HG03432 (cell line): ENCODE measurements around the gene MYO1E.

Experiments used
- ATAC-seq: cut with Tn5 transposase; IDR thresholded peaks from one replicate; pipeline ENCODE4 v1.9.1; 2021; ENCODE audit warnings: mild to moderate bottlenecking, moderate library complexity; ENCODE audit not compliant: unreplicated experiment

MYO1E gene

DNA sequence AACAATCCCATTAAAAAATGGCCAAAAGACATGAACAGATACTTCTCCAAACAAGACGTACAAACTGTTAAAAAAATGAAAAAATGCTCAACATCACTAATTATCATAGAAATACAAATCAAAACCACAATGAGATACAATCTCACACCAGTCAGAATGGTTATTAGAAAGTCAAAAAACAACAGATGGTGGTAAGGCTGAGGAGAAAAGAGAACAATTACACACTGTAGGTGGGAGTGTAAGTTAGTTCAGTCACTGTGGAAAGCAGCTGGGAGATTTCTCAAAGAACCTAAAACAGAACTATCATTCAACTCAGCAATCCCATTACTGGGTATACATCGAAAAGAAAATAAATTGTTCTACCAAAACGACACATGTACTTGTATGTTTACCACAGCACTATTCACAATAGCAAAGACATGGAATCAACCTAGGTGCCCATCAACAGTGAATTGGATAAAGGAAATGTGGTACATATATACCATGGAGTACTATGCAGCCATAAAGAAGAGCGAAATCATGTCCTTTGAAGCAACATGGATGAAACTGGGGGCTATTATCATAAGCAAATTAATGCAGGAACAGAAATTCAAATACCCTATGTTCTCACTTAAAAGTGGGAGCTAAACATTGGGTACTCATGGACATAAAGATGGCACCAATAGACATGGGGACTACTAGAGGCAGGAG is 51.5 kb downstream of the MYO1E start:
- no peak for ATAC-seq

DNA sequence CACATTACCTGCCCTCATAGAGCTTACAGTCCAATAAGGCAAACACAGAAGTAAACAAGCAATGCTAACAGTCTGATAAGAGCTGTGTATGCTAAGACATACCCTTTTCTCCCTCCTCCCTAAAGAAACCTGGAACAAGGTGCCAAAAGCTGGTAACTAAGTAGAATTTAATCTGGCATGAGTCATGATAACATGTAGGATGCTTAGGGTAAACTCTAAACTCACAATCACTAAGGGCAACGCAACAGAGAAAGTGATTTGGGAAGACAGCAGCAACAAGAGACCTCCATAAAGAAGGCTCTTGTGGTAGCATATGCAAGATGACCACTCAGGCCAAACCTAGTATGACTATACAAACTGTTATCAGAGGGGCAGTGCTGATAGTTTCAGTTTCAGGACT is 55.5 kb downstream of the MYO1E start:
- no peak for ATAC-seq

DNA sequence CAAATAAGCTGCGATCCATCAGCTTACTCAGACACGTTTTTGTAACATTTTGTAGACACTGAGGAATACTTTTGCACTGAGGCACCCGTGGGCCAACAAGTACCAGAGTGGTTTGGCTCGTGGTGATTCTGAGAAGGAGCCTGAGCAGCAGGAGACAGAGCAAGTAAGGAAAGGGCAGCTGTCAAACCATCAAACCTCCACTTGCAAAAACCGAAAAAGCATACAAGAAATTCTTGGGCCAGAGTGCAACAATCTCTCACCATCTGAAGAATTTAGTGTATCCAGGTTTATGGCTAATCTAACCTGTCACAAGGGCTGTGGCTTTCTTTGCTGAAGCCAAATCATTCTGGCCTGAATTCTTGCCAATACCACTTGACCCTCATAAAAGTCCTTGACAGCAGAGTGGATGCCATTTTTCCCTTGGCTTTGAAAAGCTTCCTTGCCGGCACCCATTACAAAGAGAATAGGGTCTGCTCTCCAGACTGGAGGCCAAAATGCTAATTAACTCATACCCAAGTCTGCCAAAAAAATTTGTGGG is 56.7 kb downstream of the MYO1E start:
- ATAC-seq: no peak

DNA sequence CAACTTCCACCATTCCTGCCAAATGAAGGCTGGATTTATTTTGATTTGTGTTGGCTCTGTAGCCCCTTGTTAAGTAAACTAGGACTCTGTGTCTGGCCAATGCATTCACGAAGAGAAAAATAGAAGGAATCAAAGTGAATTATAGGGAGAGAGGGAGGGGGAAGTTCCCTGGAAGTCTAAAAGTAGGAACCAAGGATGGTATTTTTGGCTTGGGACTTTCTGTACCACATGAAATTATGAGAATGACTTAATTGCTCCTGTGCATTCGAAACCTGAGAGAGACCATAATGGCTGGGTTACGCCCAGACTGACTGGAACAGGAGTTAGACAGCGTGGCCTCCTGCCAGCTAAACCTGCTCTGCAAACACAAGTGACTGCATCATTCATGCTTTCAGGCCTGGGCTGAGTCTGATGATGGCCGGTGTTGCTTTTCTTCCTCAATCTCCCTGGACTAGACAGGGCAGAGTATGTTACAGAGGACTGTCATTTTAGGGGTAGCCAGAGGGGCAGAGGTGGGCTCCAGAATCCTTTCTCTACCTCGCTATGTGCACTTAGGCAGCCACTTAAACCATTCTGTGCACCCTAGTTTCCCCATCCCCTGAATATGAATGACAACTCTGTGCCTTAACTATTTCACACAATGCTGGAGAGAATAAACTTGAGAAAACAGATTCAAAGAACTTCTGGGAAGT is 58.9 kb downstream of the MYO1E start:
- peak; percentile 86 for ATAC-seq

DNA sequence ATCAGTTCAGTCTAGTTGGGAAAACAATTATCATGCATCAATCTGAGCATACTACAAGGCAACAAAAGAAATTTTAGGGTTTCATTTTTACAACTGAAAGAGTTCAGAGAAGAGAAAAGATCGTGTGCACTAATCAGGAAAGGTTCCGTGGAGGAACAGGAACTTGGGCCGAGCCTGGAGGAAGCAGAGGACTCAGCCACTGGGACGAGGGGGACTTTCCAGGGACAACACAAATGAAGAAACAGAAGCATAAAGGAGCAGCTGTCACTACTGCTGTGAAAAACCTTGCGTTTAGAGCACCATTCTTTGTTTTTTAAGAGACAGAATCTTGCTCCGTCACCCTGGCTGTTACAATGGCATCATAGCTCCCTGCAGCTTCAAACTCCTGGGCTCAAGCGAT is 60.5 kb downstream of the MYO1E start:
- no peak for ATAC-seq

DNA sequence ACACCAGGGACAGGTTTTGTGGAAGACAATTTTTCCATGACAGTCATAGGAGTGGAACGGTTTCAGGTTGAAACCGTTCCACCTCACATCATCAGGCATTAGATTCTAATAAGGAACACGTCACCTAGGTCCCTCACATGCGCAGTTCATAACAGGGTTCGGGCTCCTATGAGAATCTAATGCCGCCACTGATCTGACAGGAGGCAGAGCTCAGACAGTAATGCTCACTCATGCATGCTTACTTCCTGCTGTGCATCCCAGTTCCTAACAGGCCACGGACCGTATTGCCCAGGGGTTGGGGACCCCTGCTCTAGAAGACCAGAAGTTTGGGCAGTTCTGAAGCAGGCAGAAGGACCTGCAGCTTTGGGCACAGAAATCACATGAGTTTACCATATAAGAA is 61.5 kb downstream of the MYO1E start:
- ATAC-seq: no peak

DNA sequence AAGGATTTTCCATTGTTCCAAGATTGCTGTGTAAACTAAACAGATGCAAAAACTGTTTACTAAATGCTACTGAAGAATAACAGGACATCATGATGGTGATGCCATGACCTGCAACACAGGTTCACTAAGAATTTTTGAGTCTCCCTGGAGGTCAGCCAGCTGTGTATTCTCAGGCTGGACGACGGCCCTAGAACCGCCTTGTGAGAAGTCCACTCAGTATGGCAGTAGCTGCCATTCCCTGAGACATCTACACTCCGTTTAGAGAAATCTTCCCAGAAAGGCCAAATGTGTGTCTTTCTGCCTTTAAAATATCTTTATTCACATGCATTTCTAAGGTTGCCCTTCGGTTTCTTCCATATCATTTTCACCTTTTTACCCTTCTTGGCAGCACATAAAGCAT is 63.3 kb downstream of the MYO1E start:
- no peak for ATAC-seq

DNA sequence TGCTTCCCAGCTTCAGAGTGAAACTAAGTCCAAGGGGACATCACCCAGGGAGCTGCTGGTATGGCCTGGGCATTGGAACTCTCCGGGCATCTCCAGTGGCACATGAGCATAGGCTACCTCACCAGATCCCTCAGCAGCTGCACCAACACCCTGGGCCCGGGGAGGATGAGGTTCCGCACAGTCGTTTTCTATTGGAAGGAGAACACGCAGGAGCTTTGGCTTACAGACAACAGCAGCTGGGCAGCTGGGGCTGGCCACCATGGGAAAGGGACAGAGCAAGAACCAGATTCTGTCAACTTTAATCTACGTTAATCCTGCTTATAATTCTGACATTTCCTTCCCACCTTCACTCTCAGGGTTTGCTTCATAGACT is 65.5 kb downstream of the MYO1E start:
- ATAC-seq: no peak

DNA sequence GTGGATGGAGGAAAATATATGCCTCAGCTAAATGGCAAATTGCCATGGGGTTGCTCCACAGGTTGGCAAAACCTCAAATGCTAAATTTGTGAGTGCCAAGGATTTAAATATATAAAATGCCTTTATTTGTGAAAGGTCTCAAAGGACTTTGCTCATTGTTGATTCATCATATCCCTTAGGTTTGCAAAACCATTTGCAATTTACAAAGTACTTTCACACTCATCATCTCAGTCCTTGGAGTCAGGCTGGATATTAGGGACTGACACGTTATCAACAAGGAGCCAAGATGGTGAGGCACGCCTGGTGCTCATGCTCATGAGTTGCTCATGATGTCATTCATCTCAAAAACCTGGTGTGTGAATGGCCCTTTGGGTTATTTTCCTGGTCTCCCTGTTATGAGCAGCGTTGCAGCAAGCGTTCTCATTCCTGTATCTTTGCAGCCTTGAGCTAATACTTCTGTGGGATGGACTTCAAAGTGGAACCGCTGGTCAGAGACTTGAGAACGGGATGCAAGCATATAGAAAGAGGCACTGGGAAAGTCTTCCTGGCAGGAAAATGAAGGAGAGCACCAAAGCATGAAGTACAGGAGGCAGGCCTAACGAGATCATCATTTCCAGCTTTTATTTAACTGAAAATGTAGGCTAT is 66.0 kb downstream of the MYO1E start:
- no peak for ATAC-seq

DNA sequence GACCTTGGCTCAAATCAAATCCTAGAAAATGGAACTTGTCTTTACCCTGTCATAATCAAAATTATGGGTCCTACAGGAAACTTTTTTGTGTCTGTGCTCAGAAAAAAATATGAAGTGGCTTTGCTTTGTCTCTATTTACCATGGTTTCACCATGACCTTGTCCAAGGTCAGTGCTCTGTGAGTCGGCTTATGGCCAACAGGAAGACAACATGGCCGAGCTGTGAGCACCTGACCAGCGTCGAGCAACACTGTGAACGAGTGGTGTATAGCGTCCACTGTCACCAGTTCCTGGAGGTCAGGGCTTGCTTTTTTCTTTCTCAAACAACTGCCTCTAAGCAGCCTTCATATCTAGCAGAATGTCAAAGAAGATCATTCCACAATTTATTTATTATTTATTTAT is 67.9 kb downstream of the MYO1E start:
- ATAC-seq: no peak

DNA sequence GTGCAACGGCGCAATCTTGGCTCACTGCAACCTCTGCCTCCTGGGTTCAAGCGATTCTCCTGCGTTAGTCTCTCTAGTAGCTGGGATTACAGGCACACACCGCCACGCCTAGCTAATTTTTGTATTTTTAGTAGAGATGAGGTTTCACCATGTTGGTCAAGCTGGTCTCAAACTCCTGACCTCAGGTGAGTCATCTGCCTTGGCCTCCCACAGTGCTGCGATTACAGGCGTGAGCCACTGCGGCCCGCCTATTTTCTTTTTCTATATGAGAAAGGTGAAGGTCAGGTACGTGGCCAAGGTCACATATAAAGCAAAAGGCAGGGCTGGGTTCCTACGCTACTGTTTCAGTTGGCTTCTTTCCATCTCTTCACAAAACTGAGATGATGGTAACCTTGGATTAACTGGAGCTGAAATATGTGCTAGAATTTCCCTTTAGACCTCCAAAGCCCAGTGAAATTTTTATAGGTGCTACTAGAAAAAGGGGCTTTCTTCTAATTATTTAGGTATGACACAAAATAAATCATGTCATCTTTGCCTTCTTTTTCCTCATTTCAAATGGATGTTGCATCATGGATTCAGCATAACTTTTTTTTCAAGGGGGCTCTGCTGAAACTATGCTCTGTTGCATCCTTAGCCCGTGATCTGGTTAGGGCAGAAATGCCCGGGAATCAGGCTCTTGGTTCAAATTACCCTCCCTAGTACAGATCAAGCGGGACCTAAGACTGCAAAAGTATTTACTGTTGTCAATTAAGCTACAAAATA is 68.5 kb downstream of the MYO1E start:
- ATAC-seq: peak; percentile 36

DNA sequence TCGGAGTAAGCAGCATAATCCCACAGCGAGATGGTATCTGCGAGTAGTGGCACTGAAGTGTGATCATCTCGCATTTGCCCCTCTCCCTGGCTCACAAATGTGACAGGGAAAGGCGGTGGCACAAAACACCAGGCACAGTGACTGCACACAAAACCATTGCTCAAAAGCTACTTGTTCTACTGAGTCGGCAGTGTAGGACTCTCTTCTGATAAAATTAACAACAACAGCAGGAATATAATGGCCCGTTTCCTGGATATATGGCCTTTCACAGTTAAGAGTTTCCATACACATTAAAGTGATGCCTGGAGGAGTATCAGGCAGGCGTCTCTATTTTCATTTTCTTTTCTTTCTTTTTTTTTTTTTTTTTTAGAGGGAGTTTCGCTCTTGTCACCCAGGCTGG is 69.0 kb downstream of the MYO1E start:
- ATAC-seq: peak; percentile 11

DNA sequence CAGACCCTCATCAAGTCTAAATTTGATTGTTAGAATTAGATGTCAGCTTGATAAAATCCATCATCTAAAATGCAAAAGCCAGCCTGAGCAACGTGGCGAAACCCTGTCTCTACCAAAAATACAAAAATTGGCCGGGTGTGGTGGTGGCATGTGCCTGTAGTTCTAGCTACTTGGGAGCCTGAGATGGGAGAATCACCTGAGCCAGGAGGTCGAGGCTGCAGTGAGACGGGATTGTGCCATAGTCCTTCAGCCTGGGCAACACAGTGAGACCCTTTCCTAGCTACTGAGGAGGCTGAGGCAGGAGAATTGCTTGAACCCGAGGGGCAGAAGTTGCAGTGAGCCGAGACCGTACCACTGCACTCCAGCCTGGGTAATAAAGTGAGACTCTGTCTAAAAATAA is 69.5 kb downstream of the MYO1E start:
- ATAC-seq: no peak

DNA sequence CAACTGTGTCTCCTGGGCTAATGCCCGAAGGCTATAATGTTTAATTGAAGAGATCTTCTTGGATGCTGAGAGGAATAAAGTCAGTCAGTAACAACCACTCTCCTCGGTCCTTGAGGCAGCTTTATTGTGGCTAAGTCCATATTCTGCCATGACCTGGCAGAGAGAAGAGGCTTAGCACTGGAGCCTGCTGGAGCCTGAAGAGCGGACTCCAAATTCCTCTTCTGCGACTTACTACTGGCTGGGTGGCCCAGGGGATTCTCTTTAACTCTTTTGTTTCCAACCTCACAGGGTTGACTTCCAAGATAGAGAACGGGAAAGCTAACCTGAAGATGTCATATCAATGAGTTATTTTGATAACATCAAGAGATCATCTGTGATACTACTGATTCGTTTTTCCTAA is 71.1 kb downstream of the MYO1E start:
- ATAC-seq: no peak

DNA sequence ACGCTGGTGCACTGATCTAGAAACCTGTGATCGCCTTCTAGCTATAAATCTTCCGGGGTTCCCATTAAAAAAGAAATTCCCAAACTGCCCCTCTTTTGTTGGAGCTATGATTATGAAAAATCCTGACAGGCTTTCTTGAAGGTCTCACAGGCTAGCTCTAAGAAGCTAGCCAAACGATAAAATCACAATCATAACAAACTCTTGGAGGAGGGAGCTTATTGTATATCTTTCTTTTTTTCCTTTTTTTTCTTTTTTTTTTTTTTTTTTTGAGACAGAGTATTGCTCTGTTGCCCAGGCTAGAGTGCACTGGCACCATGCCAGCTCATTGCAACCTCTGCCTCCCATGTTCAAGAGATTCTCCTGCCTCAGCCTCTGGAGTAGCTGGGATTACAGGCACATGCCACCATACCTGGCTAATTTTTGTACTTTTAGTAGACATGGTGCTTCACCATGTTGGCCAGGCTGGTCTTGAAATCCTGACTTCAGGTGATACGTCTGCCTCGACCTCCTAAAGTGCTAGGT is 72.0 kb downstream of the MYO1E start:
- no peak for ATAC-seq

DNA sequence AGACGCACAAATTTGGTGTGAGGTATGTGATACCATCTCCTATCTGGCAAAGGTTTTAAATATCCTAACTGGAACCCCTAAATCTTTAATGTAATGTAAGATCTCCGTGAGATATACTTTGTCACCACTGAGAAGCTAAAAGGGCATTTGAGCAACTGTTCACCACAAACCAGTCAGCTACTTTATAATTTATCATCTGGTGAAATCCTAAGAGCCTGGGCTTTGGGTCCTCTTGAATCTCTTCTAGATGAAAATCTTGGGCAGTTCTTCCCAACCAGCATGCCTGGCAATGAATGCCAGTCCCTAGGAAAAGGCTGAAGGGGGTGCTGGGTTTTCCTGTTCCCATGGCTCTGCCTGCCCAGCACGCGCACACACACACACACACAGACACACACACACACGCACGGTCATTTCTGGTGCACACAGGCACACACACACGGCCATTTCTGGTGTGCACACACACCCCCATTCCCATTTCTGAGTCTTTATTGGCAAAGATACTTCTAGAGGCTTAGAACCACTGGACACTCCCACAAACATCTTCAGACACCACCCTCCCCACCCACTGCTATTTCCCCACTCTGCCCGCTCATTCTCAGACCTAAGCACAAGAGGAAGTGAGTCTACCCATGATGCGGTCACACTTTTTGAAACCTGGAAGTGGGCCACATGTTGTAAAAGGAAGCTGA is 72.6 kb downstream of the MYO1E start:
- ATAC-seq: peak; percentile 63

DNA sequence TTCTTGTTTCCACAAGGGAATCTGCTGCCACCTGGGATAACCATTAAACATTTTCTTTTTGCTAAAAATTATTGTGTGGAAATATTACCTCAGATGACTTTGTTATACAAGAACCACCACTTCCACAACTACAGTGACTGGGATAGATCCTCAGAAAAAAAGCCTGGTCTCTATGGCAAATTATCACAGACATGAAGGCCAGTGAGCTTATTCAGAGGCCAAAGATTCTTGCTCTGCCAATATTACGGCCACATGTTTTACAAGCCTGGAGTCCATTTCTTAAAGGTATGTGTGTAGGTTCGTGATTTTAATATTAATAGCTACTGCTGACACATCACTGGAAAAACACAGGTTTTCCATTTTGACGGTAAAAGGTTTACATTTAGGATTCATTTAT is 73.8 kb downstream of the MYO1E start:
- no peak for ATAC-seq

DNA sequence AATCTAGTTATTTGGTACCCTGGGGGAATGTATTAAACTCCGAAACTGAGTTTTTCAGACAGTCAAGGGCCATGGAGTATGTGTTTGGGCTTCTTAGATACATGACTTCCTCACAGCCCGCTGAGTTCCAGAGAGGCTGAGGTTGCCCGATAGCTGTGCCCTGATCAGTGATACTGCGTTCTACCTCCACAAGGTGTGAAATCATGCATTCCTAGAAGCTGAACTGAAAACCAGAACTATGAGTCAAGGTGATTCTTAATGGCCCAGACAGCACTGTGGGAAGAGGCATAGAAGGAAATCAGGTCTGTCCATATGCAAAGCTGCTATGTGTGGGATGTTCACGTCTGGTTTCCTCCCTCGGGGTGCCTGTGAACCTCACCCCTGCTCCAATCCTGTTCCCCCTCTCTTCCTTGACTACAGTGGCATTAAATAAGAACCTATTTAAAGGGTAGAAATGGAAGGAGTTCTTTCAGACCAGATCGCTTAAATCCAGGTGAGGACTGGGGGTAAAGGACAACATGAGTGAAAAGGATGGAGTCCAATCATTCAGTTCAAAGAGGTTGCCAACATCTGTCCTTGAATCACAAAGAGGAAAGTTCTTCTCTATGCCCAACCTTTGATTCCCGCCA is 74.3 kb downstream of the MYO1E start:
- ATAC-seq: peak; percentile 80

DNA sequence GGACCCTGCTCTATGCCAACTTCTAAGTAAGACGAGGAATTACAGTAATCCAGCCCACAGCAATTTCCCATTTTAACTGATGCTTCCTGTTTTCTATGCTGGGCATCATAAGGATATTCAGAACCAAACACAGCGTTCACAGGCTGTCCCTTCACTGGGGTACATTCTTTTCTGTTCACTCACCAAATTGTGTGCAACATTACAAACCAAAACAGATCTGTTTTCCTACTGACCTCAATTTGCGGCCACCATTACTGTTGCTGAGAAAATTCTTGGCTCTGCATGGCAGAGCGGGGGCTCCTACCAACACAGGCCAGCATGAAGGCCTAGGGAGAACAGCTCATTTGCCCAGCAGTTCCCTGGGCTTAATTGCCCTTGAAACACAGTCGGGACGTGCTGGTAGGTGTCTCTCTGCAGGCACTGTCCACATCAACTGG is 76.5 kb downstream of the MYO1E start:
- no peak for ATAC-seq
